NB4 (cell line): ENCODE measurements around the gene USP12.

Experiments used
- POLR2A ChIP-seq: IDR thresholded peaks from 2 replicates; pipeline ENCODE4 v1.6.1; 2011; ENCODE audit warnings: mild to moderate bottlenecking; ENCODE audit not compliant: insufficient read length; ENCODE audit errors: extremely low read depth
- TF ChIP-seq, protein P1 (sequence below): IDR thresholded peaks from one replicate; pipeline ENCODE4 v1.5.1; 2012; ENCODE audit warnings: low read depth, low read length

DNA sequence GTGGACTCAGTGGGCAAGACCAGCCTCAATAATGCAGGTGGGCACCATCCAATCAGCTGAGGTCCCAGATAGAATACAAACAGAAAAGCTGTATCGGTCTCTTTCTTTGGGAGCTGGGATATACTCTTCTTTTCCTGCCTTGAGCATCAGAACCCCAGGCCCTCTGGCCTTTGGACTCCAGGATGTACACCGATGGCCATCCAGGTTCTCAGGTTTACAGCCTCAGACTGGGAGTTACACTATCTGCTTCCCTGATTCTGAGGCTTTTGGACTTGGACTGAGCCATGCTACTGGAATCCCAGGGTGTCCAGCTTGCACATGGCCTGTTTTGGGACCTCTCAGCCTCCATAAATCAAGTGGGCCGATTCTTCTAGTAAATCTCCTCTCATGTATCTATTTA, 27.6 kb upstream of the USP12 start:
- TF ChIP-seq, protein P1, sequence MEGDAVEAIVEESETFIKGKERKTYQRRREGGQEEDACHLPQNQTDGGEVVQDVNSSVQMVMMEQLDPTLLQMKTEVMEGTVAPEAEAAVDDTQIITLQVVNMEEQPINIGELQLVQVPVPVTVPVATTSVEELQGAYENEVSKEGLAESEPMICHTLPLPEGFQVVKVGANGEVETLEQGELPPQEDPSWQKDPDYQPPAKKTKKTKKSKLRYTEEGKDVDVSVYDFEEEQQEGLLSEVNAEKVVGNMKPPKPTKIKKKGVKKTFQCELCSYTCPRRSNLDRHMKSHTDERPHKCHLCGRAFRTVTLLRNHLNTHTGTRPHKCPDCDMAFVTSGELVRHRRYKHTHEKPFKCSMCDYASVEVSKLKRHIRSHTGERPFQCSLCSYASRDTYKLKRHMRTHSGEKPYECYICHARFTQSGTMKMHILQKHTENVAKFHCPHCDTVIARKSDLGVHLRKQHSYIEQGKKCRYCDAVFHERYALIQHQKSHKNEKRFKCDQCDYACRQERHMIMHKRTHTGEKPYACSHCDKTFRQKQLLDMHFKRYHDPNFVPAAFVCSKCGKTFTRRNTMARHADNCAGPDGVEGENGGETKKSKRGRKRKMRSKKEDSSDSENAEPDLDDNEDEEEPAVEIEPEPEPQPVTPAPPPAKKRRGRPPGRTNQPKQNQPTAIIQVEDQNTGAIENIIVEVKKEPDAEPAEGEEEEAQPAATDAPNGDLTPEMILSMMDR, result no peak
- TF ChIP-seq POLR2A, result no peak
